ENCODE data around the gene PUS10. TPM values are rescaled to one million over a fixed set of nuclear protein-coding genes. Genes with fewer than 3 reads are reported as not detected.

Gene PUS10
- total RNA-seq, 1 experiment from 2014 or later: 4.5 TPM

GRCh38 chr2:60972889-60973656 is 45.0 kb downstream of the PUS10 start:
- DNase-seq (ENCODE audit: low spot score): no peak

GRCh38 chr2:60966507-60967405 is 51.3 kb downstream of the PUS10 start:
- no peak for DNase-seq (ENCODE audit: low spot score)

GRCh38 chr2:60965499-60965785 is 52.6 kb downstream of the PUS10 start:
- no peak for DNase-seq (ENCODE audit: low spot score)

- DNase-seq (ENCODE audit: low spot score): no peak
Measured at GRCh38 chr2:60964651-60965498, 53.2 kb downstream of the PUS10 start.

GRCh38 chr2:60963190-60963589 is 54.9 kb downstream of the PUS10 start:
- DNase-seq (ENCODE audit: low spot score): no peak

GRCh38 chr2:60962528-60962927 is 55.5 kb downstream of the PUS10 start:
- no peak for DNase-seq (ENCODE audit: low spot score)

- no peak for DNase-seq (ENCODE audit: low spot score)
Measured at GRCh38 chr2:60961457-60961856, 56.6 kb downstream of the PUS10 start.

GRCh38 chr2:60960706-60961105 is 57.3 kb downstream of the PUS10 start:
- DNase-seq (ENCODE audit: low spot score): no peak

- no peak for DNase-seq (ENCODE audit: low spot score)
Measured at GRCh38 chr2:60959501-60959900, 58.6 kb downstream of the PUS10 start.

GRCh38 chr2:60958800-60959199 is 59.3 kb downstream of the PUS10 start:
- no peak for DNase-seq (ENCODE audit: low spot score)

- DNase-seq (ENCODE audit: low spot score): no peak
Measured at GRCh38 chr2:60958361-60958760, 59.7 kb downstream of the PUS10 start.

- no peak for DNase-seq (ENCODE audit: low spot score)
Measured at GRCh38 chr2:60957643-60958042, 60.4 kb downstream of the PUS10 start.

- no peak for DNase-seq (ENCODE audit: low spot score)
Measured at GRCh38 chr2:60957224-60957623, 60.8 kb downstream of the PUS10 start.

- DNase-seq (ENCODE audit: low spot score): no peak
Measured at GRCh38 chr2:60954139-60954538, 63.9 kb downstream of the PUS10 start.

- DNase-seq (ENCODE audit: low spot score): no peak
Measured at GRCh38 chr2:60948926-60949579, 69.0 kb downstream of the PUS10 start.

GRCh38 chr2:60948161-60948560 is 69.9 kb downstream of the PUS10 start:
- DNase-seq (ENCODE audit: low spot score): no peak

- no peak for DNase-seq (ENCODE audit: low spot score)
Measured at GRCh38 chr2:60947056-60947455, 71.0 kb downstream of the PUS10 start.

- no peak for DNase-seq (ENCODE audit: low spot score)
Measured at GRCh38 chr2:60945341-60945740, 72.7 kb downstream of the PUS10 start.

GRCh38 chr2:60939622-60940021 is 78.4 kb downstream of the PUS10 start:
- no peak for DNase-seq (ENCODE audit: low spot score)

- no peak for DNase-seq (ENCODE audit: low spot score)
Measured at GRCh38 chr2:60938301-60938700, 79.8 kb downstream of the PUS10 start.

GRCh38 chr2:60936757-60937156 is 81.3 kb downstream of the PUS10 start:
- DNase-seq (ENCODE audit: low spot score): no peak

All from H4 (cell line).